Measurements from ENCODE around the gene WDR70.

The WDR70 gene

DNA sequence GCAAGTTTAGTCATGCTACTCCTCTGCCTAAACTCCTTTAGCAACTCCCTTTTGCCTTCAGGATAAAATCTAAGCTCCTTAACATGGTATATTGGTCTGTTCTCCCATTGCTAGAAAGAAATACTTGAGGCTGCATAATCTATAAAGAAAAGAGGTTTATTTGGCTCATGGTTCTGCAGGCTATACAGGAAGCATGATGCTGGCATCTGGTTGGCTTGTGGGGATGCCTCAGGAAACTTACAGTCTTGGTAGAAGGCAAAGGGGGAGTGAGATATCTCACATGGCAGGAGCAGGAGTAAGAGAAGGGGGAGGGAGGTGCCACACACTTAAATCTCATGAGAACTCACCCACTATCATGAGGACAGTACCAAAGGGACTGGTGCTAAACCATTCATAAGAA, 315.7 kb downstream of the WDR70 start:
- DNase-seq = no peak

- DNase-seq = peak; percentile 52
These were observed 316.5 kb downstream of the WDR70 start for GRCh38 chr5:37695647-37696046.

- DNase-seq = peak; percentile 99
These were observed 317.3 kb downstream of the WDR70 start for GRCh38 chr5:37696190-37697021.

DNA sequence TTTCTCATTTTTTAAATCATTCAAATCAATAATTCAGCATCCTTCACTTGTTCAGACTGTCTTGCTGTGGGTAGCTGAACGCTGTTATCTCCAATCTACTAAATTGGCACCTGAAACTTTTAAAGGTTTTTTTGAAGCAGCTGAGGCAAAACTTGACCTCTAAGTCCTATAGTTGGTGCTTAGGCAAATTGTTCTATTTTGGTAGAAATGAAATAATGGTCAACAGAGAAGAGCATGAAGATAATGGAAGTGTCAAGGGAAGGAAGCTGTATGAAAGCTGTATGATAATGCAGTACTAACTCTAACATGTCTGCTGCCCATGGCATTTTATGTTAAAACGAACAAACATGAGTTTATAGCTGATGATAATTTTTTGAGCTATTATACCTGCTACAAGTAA, 322.8 kb downstream of the WDR70 start:
- DNase-seq = no peak

GRCh38 chr5:37703841-37704241, 324.7 kb downstream of the WDR70 start:
- DNase-seq = peak; percentile 72

GRCh38 chr5:37704406-37704805, 325.3 kb downstream of the WDR70 start:
- no peak for DNase-seq

DNA sequence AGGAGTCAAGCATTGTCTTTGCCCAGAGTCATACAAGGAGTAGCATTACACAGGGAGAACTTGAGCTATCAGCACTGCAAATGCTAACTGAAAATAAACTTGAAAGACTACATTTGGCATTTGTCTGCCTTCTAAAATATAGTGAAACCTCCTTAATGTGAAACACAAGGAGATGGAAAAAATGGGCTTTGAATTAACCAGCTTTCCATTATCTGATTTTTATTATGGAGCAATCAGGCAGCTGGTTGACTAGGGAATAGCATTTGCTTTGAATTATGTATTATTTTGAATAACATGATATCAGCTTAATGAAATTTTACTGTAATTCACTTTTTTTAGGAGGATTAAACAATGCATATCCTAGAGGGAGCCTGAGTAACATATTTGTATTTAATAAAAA, 329.9 kb downstream of the WDR70 start:
- no peak for DNase-seq

DNA sequence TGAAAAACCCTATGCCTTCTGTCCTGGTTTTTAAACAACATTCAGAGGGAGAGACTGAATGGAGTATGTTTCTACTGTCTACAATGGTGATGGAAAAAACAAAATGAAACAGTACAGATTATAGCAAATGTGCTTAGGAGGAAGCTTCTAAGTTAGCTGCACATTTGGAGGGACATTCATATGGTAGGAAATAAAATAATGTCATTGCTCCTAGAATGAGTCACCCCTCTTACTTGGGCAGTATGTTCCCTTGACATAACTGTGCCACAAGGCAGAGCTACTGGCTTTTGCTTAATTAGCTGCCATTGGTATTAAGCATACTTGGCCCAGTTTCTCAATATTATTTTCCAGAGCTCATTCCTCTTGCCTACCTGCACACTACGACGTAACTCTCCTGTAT, 331.8 kb downstream of the WDR70 start:
- DNase-seq = no peak

DNA sequence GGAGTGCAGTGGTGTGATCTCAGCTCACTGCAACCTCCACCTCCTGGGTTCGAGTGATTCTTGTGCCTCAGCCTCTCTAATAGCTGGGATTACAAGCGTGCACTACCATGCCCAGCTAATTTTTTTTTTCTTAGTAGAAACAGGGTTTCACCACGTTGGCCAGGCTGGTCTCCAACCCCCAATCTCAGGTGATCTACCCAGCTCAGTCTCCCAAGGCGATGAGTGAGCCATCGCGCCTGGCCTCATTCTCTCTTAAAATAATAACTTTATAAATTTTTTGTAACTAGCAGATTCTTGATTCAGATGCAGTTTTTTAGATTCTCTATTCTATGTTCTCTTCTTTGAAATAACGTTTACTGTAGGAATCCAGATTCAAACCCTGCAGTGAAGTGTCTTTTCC, 333.6 kb downstream of the WDR70 start:
- DNase-seq = no peak

GRCh38 chr5:37714756-37715155, 335.6 kb downstream of the WDR70 start:
- DNase-seq = no peak

- DNase-seq = no peak
These were observed 336.2 kb downstream of the WDR70 start for GRCh38 chr5:37715361-37715760.

DNA sequence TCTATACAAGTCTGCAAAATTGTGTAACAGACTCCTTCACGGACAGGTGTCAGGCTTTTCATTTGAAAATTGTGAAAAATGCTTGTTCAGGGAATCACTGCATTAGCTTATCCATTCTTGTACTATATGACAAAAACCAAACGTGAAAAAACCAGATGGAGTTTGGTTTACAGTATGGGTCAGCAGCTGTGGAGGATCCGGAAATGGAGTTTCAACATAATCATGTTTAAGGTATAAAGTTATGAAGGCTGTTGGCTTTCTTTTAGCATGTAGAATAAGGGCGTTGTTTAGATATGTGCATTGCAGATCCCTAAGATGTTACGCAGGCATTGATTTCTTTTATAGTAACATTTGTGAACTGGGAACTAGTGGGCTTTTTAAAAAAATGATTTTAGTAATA, 336.9 kb downstream of the WDR70 start:
- DNase-seq = no peak

GRCh38 chr5:37716405-37716804, 337.3 kb downstream of the WDR70 start:
- DNase-seq = no peak

DNA sequence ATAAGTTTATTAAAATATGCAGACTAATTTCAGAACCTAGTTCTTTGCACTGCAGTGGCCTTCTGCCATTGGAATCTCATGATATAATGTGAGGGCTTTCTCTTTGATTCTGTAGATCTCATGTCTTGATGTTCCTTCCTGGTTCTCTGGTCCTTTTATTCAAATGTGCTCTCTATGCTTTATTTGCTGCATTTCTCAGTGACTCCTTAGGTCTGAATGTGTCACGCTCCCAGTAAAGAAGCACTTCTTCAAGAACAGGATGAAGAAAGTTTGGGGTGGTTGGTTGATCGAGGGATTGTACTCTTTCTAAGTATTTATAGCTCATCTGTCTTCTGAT, 338.1 kb downstream of the WDR70 start:
- no peak for DNase-seq

GRCh38 chr5:37717613-37718431, 338.7 kb downstream of the WDR70 start:
- peak; percentile 97 for DNase-seq

GRCh38 chr5:37720550-37720952, 341.4 kb downstream of the WDR70 start:
- DNase-seq = no peak

- no peak for DNase-seq
These were observed 342.3 kb downstream of the WDR70 start for GRCh38 chr5:37721447-37721871.

GRCh38 chr5:37722236-37723161, 343.4 kb downstream of the WDR70 start:
- DNase-seq = no peak

DNA sequence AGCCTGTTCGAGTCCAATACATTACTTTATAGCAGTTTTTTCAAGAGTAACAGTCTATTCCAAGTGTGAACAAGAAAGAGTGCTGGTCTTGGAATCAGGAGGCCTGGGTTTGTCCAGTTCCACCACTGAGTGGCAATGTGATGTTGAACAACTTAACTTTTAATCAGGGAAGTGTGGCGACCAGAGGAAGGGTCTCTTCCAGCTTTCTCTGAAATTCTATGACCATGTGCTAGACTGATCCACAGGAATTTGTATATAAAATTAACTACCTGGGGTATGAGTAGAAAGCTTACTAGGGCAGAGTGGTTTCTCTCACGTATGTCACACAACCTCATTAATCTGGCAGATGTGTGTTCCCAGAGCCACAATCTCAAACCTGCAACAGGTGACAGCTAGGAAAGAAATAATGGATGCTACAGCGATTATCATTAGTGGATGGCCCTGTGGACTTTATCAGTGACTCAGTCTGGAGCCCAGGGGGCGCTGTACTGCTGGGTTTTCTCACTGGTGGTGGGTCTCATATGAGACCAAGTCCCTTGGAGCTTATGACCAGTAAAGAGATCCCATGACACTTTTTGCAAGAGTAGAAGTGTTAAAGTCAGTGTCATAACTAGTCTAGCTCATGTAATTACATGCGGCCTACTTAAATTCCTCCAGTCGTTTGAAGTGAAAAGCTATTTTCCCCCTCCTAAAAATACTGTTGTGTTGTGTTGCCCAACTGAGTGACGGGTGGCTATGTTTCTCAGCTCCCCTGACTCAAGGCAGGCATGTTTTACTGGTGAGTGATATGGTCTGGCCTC, 344.2 kb downstream of the WDR70 start:
- DNase-seq = peak; percentile 56

- no peak for DNase-seq
These were observed 345.4 kb downstream of the WDR70 start for GRCh38 chr5:37724395-37725125.

GRCh38 chr5:37725185-37725584, 346.1 kb downstream of the WDR70 start:
- DNase-seq = no peak

DNA sequence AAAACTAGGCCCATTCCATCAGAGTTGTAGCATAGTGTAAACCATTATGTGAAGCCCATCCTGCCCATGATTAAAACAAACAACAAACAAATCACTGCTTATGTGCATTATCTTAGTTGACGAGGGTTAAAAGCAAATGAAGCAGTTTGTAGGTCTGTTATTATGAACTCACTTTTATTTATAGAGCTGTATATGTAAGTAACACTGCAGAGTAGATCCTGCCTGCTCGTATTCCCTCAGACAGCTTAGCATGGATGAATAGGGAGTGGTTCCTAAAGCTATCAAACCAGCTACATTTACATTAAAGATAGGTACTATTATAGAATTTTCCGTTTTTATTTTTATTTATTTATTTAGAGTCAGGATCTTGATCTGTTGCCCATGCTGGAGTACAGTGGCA, 348.1 kb downstream of the WDR70 start:
- no peak for DNase-seq

All from NCI-H69 (cell line).